Lower leg skin (tissue), 4 donors: ENCODE data around the gene CFAP161. TPM values are rescaled to one million over a fixed set of nuclear protein-coding genes. Genes with fewer than 3 reads are reported as not detected.

ENCODE experiments used
- DNase-seq, 2 donors: peaks; one replicate each; pipeline ENCODE4 v3.0.0-alpha.2; 2019; ENCODE audit warnings: low spot score in 2 of 2
- H3K4me3 ChIP-seq: fragments of 200-600 bp; sonication (generic); 2 replicates; pipeline ENCODE4 v1.5.1; 2017; ENCODE audit warnings: mild to moderate bottlenecking, low read depth; ENCODE audit not compliant: poor library complexity, severe bottlenecking
- CTCF ChIP-seq, 3 donors: fragments of 450-650 bp; IDR thresholded peaks; one replicate each; pipeline ENCODE4 v1.5.1; 2016; ENCODE audit warnings: antibody characterized with exemption in 3 of 3, mild to moderate bottlenecking in 3 of 3, moderate library complexity in 2 of 3
- POLR2A ChIP-seq, 2 donors: fragments of 450-650 bp; IDR thresholded peaks; one replicate each; pipeline ENCODE4 v1.6.1; 2016 to 2017; ENCODE audit warnings: antibody characterized with exemption in 2 of 2, mild to moderate bottlenecking in 1 of 2, moderate library complexity in 1 of 2
- WGBS, 2 donors: methylation state at CpG; one replicate each; pipeline ENCODE4 v1.1.5; 2018; 5-methylcytosine and 5-hydroxymethylcytosine counted together
- intact Hi-C: fragments of 100-400 bp; cut with DNase I; formaldehyde crosslinking; loops from one replicate; pipeline ENCODE4 v1.15.0; 2023; ENCODE audit warnings: low total_unique reads
- total RNA-seq, 4 donors: library from RNA; depleted of rRNA; stranded (reverse); fragments of >200 nt; gene quantifications; one replicate each; pipeline ENCODE4 v1.1.0, GENCODE V29; 2016

CFAP161 gene
- total RNA-seq, 4 donors from 2014 or later = 0.25 to 0.49 TPM; not detected in 2

GRCh38 chr15:81107889-81108288, 26.2 kb upstream of the CFAP161 start:
- H3K4me3 ChIP-seq = no peak overlapping the region
- intact Hi-C loops = loop anchor here (5.0 to 10.0 kb wide), 3 partner anchors 57 to 159 kb away; partner anchors contain the start of gene MESD
- 70 to 71% methylated on average over 4 of the region's 4 CpGs for WGBS, 2 donors
- no peak for DNase-seq
- TF ChIP-seq POLR2A (IDR thresholded peaks at IDR 0.05) (no peak), CTCF (IDR thresholded peaks at IDR 0.05) (no peak)

- intact Hi-C loops = loop anchor here (5.0 to 10.0 kb wide), 3 partner anchors 56 to 159 kb away; partner anchors contain the start of gene MESD
- DNase-seq = no peak
- 21 to 42% methylated on average over 1 of the region's 1 CpG for WGBS, 2 donors
- no peak for TF ChIP-seq POLR2A (IDR thresholded peaks at IDR 0.05)
- TF ChIP-seq CTCF (IDR thresholded peaks at IDR 0.05) = no peak
- no peak overlapping the region for H3K4me3 ChIP-seq
These were observed 25.6 kb upstream of the CFAP161 start for GRCh38 chr15:81108427-81108826.

- TF ChIP-seq POLR2A (IDR thresholded peaks at IDR 0.05) = no peak
- no peak for TF ChIP-seq CTCF (IDR thresholded peaks at IDR 0.05)
- WGBS, 2 donors = 50 to 60% methylated on average over 4 of the region's 4 CpGs
- no peak overlapping the region for H3K4me3 ChIP-seq
- no peak for DNase-seq
- intact Hi-C loops = no loop called here
These were observed 23.1 kb upstream of the CFAP161 start for GRCh38 chr15:81111018-81111417.

- intact Hi-C loops = no loop called here
- no peak for DNase-seq
- TF ChIP-seq POLR2A (IDR thresholded peaks at IDR 0.05) = no peak
- no peak for TF ChIP-seq CTCF (IDR thresholded peaks at IDR 0.05)
- WGBS, 2 donors = 64 to 67% methylated on average over 6 of the region's 6 CpGs
- no peak overlapping the region for H3K4me3 ChIP-seq
These were observed 22.3 kb upstream of the CFAP161 start for GRCh38 chr15:81111510-81112470.

GRCh38 chr15:81113204-81113657, 20.8 kb upstream of the CFAP161 start:
- intact Hi-C loops = no loop called here
- H3K4me3 ChIP-seq = no peak overlapping the region
- 38 to 59% methylated on average over 3 of the region's 3 CpGs for WGBS, 2 donors
- DNase-seq = no peak
- TF ChIP-seq POLR2A (IDR thresholded peaks at IDR 0.05) (no peak), CTCF (IDR thresholded peaks at IDR 0.05) (no peak)
